NCI-H526 (cell line): ENCODE results near the gene GCH1.

Experiments
- DNase-seq, 2 experiments: peaks; one replicate each; lab custom pipeline; 2025; lab: John Stamatoyannopoulos, UW

The GCH1 gene

DNA sequence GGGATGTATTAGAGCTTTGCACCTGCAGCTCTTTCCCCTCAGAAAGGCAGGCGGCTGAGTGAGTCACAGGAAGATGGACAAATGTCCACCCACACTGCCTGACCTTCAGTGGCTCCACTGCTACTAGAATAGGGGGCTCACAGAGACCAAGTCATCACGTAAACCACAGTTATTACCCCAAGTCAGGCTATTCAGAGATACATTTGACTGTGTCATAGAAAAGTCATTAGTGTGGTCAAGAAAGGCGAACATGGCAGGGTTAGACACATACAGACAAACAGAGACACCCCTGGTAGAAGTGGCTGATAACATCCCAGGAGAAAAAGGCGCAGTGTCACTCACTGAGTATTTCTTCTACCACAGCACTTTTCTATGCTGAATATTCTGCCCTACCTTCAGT lies 36.0 kb downstream of the GCH1 start:
- no peak for DNase-seq

DNA sequence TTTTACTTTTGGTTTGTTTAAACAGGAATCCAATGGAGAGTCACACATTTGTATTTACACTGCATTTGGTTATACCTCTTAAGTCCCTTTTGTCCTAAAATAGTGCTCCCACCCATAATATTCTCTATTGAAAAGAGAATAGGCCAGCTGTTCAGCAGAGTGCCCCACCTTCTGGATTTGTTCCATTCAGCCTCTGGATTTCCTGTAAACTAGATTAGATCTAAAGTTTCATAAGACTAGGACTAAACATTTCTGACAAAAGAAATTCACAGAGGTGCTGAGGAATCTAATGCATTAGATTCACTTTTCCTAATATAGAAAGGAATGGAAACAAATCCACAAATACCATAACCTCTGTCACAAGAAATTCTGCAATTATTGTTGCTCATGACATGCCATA lies 38.1 kb downstream of the GCH1 start:
- no peak for DNase-seq

DNA sequence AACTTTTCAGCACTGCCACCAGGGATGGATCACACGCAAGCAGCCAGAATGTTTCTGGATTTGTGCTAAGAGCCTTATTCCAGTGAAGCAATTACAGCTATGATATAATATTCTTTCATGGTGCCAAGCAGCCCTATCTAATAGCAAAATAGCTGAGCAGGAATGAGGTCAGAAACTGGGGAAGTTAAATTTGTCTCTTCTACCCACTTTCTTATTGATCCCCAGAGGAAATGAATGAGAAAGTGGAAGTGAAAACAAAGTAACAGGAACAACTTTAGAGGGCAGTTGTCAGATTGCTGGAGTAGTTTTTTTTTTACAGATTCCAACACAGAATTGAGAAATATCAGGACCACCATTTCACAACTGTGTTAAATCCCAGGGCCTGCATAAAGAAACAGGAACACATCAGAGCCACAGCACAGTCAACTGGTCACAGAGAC lies 44.8 kb downstream of the GCH1 start:
- DNase-seq = no peak

DNA sequence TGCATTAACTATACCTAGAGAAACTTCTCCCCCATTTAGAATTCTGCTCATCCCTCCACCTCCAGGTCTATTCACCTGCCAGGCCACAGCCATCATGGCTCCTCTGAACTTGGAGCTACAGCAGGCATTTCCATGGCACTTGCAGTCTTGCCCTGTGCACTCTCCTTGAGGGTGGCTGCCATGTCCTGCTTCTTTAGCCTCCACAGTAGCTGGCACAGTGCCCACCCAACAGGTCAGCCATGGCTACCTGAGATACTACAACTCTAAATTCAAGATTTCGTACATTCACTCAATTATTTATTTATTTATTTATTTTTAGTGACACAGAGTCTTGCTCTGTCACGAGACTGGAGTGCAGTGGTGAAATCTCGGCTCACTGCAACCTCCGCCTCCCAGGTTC lies 46.5 kb downstream of the GCH1 start:
- no peak for DNase-seq

DNA sequence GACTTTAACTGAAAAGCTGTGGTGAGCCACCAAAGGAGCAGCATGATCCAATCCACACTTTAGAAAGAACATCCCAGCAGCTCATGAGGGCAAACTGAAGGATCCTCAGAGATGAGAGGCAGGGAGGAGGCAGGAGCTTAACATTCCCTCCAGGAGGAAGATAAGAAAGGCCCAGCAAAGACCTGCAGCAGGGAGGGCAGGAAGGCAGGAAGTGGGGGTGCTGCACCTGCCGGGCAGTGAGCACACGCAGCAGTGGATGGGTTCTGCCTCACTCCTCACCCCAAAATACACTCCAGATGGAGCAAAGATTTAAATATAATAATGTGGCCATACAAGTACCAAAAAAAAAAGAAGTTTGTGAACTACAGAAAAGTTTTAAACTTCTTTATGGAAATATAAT lies 48.4 kb downstream of the GCH1 start:
- DNase-seq = no peak

DNA sequence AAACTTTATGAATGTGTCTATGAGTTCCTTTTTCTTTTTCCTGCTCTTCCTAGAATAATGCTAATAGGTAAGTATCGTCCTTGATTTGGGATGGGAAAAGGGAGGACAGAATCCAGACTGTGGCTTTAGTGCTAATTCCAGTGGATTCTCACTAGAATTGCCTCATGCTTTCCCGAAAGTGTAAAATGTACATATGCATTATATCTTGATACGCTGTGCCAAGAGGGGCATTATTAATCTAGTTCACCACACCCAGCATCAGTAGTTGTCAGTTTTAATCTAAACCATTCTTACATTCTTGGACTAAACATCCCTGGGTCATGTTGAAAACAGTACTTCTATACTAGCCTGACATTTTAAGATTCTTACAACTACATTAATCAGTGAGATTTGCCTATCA lies 49.3 kb downstream of the GCH1 start:
- DNase-seq = no peak

DNA sequence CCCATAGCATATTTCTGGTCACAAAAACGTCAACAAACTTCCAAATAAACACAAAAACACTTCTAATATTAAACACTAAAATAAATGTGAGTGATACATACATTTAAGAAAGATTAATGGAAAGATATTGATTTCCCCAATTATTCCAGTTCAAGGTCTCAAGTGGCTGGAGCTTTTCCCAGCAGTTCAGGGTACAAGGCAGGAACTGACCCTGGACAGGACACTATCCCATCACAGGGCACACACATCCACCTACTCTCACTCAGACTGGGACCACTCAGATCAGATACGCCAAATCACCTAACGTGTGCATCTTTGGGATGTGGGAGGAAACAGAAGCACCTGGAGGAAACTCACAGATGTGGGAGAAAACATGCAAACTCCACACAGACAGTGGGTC lies 50.4 kb downstream of the GCH1 start:
- no peak for DNase-seq

DNA sequence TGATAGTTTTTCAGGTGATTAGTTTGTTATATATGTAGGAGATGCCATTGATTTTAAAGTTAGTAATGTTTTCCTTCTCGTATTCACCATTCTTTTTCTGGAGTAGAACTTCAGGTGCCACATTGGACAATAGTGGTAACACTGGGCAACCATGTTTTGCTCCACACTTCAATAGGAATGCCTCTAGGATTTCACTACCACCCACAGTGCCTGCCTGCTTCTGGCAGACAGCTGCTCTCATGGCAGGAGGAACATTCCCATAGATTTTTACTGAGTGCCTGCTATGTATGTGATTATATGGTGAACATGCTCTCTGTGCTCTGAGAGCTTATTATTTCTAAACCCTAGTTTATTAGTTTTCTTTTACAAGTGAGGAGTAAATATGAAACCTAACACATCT lies 53.7 kb downstream of the GCH1 start:
- DNase-seq = no peak

DNA sequence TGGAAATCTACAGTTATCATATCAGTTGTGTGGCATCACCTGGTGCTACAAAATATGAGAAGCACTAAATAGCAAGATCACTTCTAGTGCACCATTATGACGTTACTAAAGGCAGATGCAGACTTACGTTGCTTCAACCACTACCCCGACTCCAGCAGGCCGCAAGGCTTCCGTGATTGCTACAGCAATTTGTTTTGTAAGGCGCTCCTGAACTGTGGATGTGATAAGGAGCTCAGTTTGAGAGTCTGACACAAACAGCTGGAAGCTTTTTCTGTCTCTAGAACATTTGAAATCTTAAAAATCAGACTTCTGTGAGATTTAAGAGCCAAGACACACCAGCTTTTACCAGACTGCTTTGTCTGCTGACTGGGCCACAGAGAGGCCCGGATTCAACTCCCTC lies 57.0 kb downstream of the GCH1 start:
- no peak for DNase-seq

DNA sequence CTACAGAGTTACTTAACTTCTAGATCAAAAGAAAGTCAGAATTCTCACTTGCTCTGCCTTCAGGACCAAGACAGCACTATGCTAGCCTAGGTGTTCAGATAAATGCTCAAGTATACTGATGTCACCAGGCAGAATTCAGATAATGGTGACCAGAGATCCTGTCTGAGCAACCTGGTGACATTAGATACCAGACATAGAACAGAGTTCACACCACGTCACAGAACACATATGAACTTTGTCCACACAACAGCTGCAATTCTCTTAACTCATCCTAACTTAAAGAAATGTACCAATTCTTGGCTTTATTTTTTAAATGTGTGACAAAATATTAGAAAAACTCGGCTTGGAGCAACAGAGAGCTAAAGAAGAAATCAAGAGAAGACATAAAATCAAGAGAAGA lies 58.1 kb downstream of the GCH1 start:
- DNase-seq = no peak

DNA sequence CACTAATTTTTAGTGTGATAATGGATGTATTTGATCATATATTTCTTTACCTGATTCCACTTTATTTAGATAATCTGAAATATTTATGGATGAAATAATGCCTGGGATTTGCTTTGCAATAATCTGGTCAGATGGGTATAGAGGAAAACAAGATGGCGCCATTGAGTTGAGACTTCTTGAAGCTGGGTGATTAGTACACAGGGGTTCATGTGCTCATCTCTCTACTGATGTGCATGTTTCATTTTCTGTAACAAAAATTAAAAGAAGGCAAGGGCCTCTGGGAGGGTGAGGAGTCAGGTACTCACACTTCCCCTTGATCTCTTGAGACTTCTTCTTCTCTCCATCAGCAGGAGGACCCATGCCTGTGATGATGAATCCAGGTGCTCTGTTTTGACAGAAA lies 61.8 kb downstream of the GCH1 start:
- no peak for DNase-seq

DNA sequence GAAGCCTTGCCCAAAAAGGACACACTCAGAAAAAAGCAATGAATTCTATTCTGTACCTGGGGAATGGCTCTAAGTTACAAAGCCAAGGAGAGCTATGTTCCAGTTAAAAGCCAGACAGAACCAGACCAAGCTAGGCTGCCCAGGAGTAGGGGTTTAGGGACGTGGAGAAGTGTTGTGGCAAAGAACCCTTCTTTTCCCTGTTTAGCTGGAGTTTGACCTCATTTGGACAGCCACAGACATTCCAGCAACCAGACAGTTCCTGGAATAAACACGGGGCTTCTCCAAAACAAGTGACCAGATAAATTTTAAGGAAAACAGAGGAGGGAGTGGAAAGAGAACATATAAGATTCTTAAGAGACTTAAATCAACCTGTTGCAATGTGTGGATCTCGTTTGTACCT lies 62.3 kb downstream of the GCH1 start:
- no peak for DNase-seq

DNA sequence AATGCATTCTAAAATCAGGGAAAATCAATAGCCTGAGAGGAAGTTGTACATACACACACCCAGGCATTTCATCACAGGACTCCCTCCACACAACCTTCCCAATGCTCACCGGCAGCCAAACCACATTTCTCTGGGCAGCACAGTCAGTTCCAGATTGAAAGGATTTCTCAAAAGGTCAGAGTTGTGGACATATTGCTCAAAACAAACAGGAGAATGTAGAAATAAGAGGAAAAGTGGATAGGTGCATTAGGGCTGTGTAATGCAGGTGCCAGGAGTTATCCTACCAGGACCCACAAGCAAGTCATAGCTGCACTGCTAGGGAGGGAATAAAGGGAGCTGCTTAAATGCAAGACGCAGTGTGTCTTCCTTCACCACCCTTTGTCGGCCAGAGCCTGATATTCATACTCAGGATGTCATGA lies 62.9 kb downstream of the GCH1 start:
- DNase-seq = no peak

DNA sequence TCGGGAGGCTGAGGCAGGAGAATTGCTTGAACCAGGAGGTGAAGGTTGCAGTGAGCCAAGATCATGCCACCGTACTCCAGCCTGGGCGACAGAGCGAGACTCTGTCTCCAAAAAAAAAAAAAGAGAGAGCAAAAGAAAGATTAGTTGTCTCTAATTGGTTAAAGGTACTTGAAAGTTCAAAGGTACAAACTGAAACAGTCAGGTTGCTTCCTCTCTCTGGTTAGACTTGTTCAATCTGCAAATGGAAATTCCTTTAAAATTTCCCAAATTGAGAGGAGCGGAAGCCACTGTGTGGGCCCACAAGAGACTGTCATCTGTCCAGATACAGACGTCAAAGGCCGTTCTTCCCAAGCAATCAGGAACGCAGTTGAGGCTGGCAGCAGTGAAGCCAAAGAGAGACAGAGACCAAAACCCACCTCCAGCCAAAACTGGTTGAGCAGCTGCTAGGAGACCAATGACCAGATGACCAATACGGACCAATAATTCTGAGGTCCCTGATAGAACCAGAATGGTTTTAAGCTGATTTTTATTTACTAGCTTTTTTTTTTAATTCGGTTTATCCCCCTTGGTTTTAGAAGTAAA lies 63.6 kb downstream of the GCH1 start:
- DNase-seq = no peak

DNA sequence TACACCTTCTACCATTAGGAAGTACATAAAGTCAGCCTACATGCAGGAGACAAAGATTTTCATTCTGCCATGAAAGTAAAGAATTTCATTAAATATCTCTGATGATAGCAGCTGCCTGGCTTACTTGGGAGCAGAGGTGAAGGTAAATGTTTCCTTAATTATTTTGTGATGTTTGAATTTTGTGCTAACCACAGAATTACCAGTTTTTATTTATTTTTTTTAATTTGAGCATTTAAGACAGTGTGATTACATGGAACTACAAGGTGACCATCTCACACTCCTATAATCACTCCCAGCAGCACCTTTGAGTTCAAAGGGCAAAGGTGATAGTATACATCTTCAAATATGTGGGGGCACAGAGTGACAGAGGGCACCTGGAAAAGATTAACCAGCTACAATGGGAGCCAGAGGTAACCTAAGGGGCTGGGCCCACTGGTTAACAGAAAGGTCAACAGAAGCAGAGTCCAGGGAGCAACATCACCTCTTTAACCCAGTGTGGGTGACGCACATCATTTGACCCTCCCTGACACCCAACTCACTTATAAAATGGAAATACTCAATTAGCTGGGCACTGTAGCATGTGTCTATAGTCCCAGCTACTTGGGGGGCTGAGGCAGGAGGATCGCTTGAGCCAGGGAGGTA lies 65.0 kb downstream of the GCH1 start:
- no peak for DNase-seq

DNA sequence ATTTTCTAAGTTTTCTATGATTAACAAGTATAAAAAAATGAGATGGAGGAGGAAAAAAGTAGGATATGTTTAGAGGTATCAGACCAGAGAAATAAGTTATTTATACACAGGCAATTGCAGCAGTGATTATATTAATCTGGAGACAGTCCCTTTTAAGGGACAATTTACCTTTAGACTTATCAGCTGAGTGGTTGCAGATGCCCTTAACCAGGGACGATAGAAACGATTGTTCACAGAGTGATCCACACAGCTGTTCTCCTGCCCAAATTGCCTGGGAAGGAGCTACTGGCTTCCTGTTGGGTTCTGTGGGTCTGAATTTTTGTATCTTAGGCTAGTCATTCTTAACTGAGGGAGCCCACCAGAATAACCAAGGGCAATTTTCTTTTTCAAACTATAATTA lies 66.4 kb downstream of the GCH1 start:
- DNase-seq = no peak

DNA sequence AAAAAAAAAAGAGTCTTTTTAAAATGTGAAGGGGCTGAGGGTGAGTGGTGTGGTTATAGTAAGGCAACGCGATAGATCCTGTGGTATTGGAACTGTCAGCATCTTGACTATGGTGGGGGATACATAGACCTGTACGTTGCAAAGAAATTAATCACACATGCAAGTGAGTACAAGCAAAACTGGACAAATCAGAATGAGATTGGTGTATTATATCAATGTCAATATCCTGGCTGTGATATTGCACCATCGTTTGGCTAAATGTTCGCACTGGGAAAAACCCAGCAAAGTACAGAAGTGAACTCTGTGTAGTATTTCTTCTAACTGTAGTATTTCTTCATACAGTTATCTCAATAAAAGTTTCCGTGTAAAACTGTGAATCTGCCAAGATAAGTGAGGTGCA lies 67.9 kb downstream of the GCH1 start:
- no peak for DNase-seq

DNA sequence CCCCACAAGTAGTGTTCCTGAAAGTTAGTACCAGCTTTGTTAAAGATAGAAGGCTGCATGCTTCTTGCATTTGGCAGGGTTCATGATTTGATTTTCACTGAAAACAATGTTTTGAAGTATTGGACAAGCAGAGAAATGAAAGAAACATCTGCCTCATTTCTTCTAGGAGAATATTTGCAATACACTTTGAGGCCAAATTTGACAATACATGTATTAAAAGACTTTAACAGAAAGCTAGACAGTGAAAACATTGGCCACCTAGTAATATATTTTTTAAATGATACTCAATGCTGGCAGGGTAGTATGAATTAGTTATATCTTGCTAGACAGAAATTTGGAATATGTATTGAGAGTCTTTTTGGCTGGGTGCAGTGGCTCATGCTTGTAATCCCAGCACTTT lies 68.5 kb downstream of the GCH1 start:
- no peak for DNase-seq

DNA sequence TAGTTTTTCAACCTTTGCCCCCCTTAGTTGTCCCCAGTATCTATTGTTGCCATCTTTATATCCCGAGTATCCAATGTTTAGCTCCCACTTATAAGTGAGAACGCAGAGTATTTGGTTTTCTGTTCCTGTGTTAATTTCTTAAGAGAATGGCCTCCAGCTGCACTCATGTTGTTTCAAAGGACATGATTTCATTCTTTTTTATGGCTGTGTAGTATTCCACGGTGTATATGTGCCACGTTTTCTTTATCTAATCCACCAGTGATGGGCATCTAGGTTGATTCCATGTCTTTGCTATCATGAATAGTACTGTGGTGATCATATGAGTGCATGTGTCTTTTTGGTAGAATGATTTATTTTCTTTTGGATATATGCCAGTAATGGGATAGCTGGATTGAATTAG lies 72.0 kb downstream of the GCH1 start:
- DNase-seq = no peak

DNA sequence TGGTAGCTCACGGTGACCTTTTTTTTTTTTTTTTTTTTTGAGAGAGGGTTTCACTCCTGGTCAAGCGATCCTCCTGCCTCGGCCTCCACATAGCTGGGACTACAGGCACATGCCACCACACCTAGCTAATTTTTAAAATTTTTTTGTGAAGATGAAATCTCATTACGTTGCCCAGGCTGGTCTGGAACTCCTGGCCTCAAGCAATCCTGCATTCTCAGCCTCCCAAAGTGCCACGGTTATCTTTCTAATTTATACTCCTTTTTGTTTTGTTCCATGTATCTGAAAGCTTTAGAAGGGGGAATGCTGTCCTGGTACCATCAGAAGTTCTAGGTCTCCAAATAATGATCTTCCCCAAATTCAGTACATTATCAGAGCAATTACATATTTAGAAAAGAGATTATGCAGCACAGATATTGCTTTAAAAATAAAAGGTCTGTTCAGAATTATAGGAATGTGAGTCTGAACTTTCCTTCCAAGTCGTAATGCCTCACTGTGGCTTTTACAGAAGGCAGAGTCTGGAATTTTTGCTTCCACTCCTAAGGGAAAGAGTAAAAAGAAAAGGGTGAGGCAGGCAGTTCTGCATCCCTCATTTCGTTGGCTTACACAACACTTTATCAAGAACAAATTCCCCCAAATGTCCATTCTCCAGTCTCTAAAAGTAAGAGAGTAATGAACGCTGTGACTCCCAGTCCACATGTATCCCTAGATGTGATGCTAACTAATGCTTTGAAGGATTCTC lies 73.0 kb downstream of the GCH1 start:
- no peak for DNase-seq

DNA sequence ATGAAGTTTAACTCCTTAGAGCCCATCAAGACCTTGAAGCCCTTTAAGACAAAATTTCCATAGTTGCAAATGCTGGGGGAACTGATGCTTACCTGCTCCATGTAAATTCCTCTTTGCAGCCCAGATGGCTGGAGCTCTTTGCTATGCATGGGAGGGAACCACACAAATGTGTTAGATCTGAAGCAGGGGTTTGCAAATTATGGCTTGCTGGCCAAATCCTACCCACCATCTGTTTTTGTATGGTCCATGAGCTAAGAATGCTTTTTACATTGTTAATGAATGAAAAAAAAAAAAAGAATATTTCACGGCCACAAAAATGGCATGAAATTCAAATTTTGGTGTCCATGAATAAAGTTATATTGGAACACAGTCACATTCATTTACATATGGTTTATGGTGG lies 74.6 kb downstream of the GCH1 start:
- peak; percentile 66 to 78 for DNase-seq

DNA sequence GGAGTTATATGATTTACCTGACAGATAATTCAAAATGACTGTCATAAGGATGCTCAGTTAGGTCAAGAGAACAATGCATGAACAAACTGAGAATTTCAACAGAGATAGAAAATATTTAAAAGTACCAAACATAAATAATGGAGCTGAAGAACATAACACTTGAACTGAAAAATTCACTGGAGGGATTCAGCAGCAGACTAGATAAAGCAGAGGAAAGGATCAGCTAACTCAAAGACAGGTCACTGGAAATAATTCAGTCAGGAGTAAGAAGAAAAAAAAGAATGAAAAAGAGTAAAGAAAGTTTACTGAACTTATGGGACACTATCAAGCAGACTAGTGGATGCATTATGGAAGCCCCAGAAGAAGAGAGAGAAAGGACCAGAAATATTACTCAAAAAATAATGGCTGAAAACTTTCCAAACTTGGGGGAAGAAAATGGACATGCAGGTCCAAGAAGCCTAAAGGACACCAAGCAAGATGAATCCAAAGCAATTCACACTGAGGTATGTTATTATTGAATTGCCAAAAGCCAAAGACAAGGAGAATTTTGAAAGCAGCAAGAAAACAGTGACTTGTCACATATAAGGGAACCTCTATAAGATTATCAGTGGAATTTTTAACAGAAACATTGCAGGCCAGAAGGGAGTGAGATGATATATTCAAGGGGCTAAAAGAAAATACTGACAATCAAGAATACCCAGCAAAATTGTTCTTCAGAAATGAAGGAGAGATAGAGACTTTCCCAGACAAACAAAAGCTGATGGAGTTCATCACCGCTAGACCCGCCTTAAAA lies 78.7 kb downstream of the GCH1 start:
- DNase-seq = no peak

DNA sequence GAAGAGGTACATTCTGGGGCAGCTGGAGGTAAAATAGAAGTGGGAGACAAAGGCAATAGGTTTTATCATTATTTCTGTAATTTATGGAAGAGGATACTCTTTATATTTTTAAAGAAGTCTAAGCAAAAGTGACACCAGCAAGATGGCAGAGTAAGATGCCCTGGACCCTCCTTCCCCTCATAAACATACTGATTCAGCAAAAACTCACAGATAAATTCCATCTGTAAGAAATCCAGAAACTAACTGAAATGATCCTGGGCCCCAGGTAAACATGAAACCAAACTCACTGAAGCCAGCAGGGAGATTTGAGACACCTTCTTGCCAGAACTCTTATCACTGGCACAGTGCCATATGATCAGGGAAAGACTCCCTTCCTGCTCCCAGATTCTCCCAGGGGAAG lies 79.9 kb downstream of the GCH1 start:
- DNase-seq = no peak
